HepG2 (cell line): ENCODE results near the gene C1orf115. TPM values are rescaled to one million over a fixed set of nuclear protein-coding genes. Genes with fewer than 3 reads are reported as not detected.

ENCODE experiments used
- BATF2 ChIP-seq: sonication (generic); formaldehyde crosslinking; IDR thresholded peaks from 2 replicates; pipeline ENCODE4 v1.8.0; 2022; ENCODE audit warnings: mild to moderate bottlenecking, missing genetic modification reagents, moderate library complexity
- BRF2 ChIP-seq: sonication (generic); formaldehyde crosslinking; IDR thresholded peaks from 2 replicates; pipeline ENCODE4 v1.8.1; 2022; ENCODE audit warnings: mild to moderate bottlenecking, missing genetic modification reagents
- CC2D1A ChIP-seq: sonication (generic); formaldehyde crosslinking; IDR thresholded peaks from 2 replicates; pipeline ENCODE4 v1.8.1; 2023; ENCODE audit warnings: mild to moderate bottlenecking, missing genetic modification reagents
- CERS6 ChIP-seq: sonication (generic); formaldehyde crosslinking; IDR thresholded peaks from 2 replicates; pipeline ENCODE4 v1.5.0; 2020; ENCODE audit warnings: missing genetic modification reagents
- FOXP1 ChIP-seq, 2 experiments: fragments of 450-650 bp in 1 of 2; IDR thresholded peaks; 2 replicates each; pipeline ENCODE4 v1.6.1; 2017 to 2018; ENCODE audit warnings: antibody characterized with exemption in 1 of 2
- HMGA1 ChIP-seq: sonication (generic); formaldehyde crosslinking; conservative IDR thresholded peaks from 2 replicates; pipeline ENCODE4 v1.4.0; 2020; ENCODE audit warnings: missing genetic modification reagents
- KDM1A ChIP-seq: IDR thresholded peaks from 2 replicates; pipeline ENCODE4 v1.6.1; 2016; ENCODE audit warnings: missing compliant biosample characterization
- PCBP2 ChIP-seq: fragments of 200-400 bp; formaldehyde crosslinking; optimal IDR thresholded peaks from 2 replicates; pipeline ENCODE3; 2018; ENCODE audit warnings: low read length, low read depth; ENCODE audit not compliant: poor library complexity, severe bottlenecking
- RXRA ChIP-seq: sonication (generic); formaldehyde crosslinking; IDR thresholded peaks from 2 replicates; pipeline ENCODE4 v1.5.1; 2020; ENCODE audit warnings: missing genetic modification reagents
- SRY ChIP-seq: sonication (generic); formaldehyde crosslinking; IDR thresholded peaks from 2 replicates; pipeline ENCODE4 v1.8.0; 2022; ENCODE audit warnings: mild to moderate bottlenecking, missing genetic modification reagents
- STAG1 ChIP-seq: sonication (generic); formaldehyde crosslinking; IDR thresholded peaks from 2 replicates; pipeline ENCODE4 v1.4.0; 2020; ENCODE audit warnings: missing genetic modification reagents
- TARDBP ChIP-seq: sonication (generic); formaldehyde crosslinking; IDR thresholded peaks from 2 replicates; pipeline ENCODE4 v1.8.0; 2022; ENCODE audit warnings: mild to moderate bottlenecking, missing genetic modification reagents
- TGIF2 ChIP-seq: IDR thresholded peaks from 2 replicates; pipeline ENCODE4 v1.6.1; 2016; ENCODE audit warnings: control low read depth, missing compliant biosample characterization
- TRAFD1 ChIP-seq: sonication (generic); formaldehyde crosslinking; IDR thresholded peaks from 2 replicates; pipeline ENCODE4 v1.5.1; 2020; ENCODE audit warnings: missing genetic modification reagents, mild to moderate bottlenecking, borderline replicate concordance
- ZBTB8A ChIP-seq: sonication (generic); formaldehyde crosslinking; IDR thresholded peaks from 2 replicates; pipeline ENCODE4 v1.4.0; 2020; ENCODE audit warnings: mild to moderate bottlenecking, low read depth, missing genetic modification reagents, borderline replicate concordance
- ZNF598 ChIP-seq: sonication (generic); formaldehyde crosslinking; IDR thresholded peaks from 2 replicates; pipeline ENCODE4 v1.5.1; 2020; ENCODE audit warnings: mild to moderate bottlenecking, missing genetic modification reagents, borderline replicate concordance
- ZNF616 ChIP-seq: sonication (generic); formaldehyde crosslinking; IDR thresholded peaks from 2 replicates; pipeline ENCODE4 v1.5.0; 2020; ENCODE audit warnings: low read depth, mild to moderate bottlenecking, missing genetic modification reagents
- ZNF644 ChIP-seq: IDR thresholded peaks from 2 replicates; pipeline ENCODE4 v1.6.1; 2016; ENCODE audit warnings: low read depth
- ZNF773 ChIP-seq: sonication (generic); formaldehyde crosslinking; IDR thresholded peaks from 2 replicates; pipeline ENCODE4 v1.4.0; 2020; ENCODE audit warnings: missing genetic modification reagents, borderline replicate concordance
- ZNF788 ChIP-seq: sonication (generic); formaldehyde crosslinking; IDR thresholded peaks from 2 replicates; pipeline ENCODE4 v1.5.0; 2020; ENCODE audit warnings: mild to moderate bottlenecking, missing genetic modification reagents, borderline replicate concordance
- ZNF790 ChIP-seq: sonication (generic); formaldehyde crosslinking; IDR thresholded peaks from 2 replicates; pipeline ENCODE4 v1.8.0; 2022; ENCODE audit warnings: missing genetic modification reagents, mild to moderate bottlenecking, borderline replicate concordance
- ZNF792 ChIP-seq: IDR thresholded peaks from 2 replicates; pipeline ENCODE4 v1.6.1; 2016
- ZNF878 ChIP-seq: sonication (generic); formaldehyde crosslinking; IDR thresholded peaks from 2 replicates; pipeline ENCODE4 v1.8.1; 2023; ENCODE audit warnings: mild to moderate bottlenecking, missing genetic modification reagents, moderate library complexity
- polyA plus RNA-seq, 8 experiments: library from polyadenylated mRNA; depleted of rRNA in 3 of 8; stranded (reverse) in 7 of 8; unstranded in 1 of 8; fragments of >200 nt; fragmentation: Illumina TruSeq in 4 of 8; extraction: Trizol in 4 of 8; gene quantifications; 2 replicates each; pipeline versions ENCODE4 v1.2.1 to v1.2.3, GENCODE V29; 2011 to 2016; ENCODE audit warnings: low read depth in 4 of 8, missing spikeins in 1 of 8, mixed read lengths in 1 of 8; ENCODE audit not compliant: insufficient read depth in 1 of 8
- total RNA-seq, 5 experiments: library from RNA; depleted of rRNA; stranded (reverse); fragments of >200 nt; fragmentation: Illumina TruSeq; extraction: Trizol; gene quantifications; 2 replicates each; pipeline ENCODE4 v1.2.3, GENCODE V29; 2016; ENCODE audit warnings: low read depth in 1 of 5

C1orf115 gene
- total and polyA plus RNA-seq, 2 of the 13 experiments (the other 11 are each of a cell fraction or from before 2014, with no cell fraction given) = 25.2 to 85.9 TPM

- TF ChIP-seq ZNF878 (CRISPR knock-in tag) (no peak; the same call in 1 of the 2 replicates), ZBTB8A (no peak), ZNF773 (CRISPR knock-in tag) (no peak), CERS6 (CRISPR knock-in tag) (no peak), BATF2 (CRISPR knock-in tag) (no peak), TGIF2 (CRISPR knock-in tag) (no peak), ZNF616 (CRISPR knock-in tag) (no peak), HMGA1 (CRISPR knock-in tag) (no peak), ZNF598 (CRISPR knock-in tag) (no peak), ZNF788 (no peak), BRF2 (CRISPR knock-in tag) (no peak), ZNF792 (CRISPR knock-in tag) (0 out of 2 replicates have a peak, but pooled peaks have one; percentile 31), ZNF644 (CRISPR knock-in tag) (no peak), STAG1 (no peak), FOXP1 (IDR thresholded peaks at IDR 0.05) (peak; percentile 57; the same call in 1 of the 2 replicates), FOXP1 (CRISPR knock-in tag; IDR thresholded peaks at IDR 0.05) (peak; percentile 69), SRY (CRISPR knock-in tag) (no peak), KDM1A (CRISPR knock-in tag) (no peak), TRAFD1 (CRISPR knock-in tag) (no peak), PCBP2 (no peak), RXRA (CRISPR knock-in tag) (no peak), TARDBP (peak; percentile 32; the same call in 1 of the 2 replicates), CC2D1A (no peak), ZNF790 (CRISPR knock-in tag) (no peak)
Measured at GRCh38 chr1:220734571-220735326, 44.6 kb downstream of the C1orf115 start (continued).
